ENCODE data around the gene SYNE1. TPM values are rescaled to one million over a fixed set of nuclear protein-coding genes. Genes with fewer than 3 reads are reported as not detected.

SYNE1 gene
- total and polyA plus RNA-seq, 4 donors = 10.2 to 105 (median 24.5) TPM

GRCh38 chr6:152572338-152573088 is 64.6 kb downstream of the SYNE1 start:
- H3K27ac ChIP-seq (ENCODE audit: low read depth in 1 of 2, low read length in 2 of 2) = no peak overlapping the region
- no peaks in the 10 kb centered on the region for H3K9me3 ChIP-seq (ENCODE audit: control insufficient read depth in 4 of 4, low read length in 3 of 4)
- DNase-seq (ENCODE audit: low spot score) = no peak
- H3K36me3 ChIP-seq (ENCODE audit: control insufficient read depth in 4 of 4, insufficient read depth in 3 of 4, low read depth in 1 of 4, low read length in 3 of 4) = no peaks in the 10 kb centered on the region
- TF ChIP-seq MAX (IDR thresholded peaks at IDR 0.05) = no peak
- TF ChIP-seq HNF4A (conservative IDR thresholded peaks at IDR 0.05) = no peak
- no peak for TF ChIP-seq YY1 (IDR thresholded peaks at IDR 0.05)
- TF ChIP-seq FOXA1 (IDR thresholded peaks at IDR 0.05) = no peak
- TF ChIP-seq GABPA (IDR thresholded peaks at IDR 0.05 in 1 of 2, conservative IDR thresholded peaks at IDR 0.05 in 1 of 2) = no peak
- no peak for TF ChIP-seq EGR1 (IDR thresholded peaks at IDR 0.05; ENCODE audit: low read depth in 2 of 2)
- TF ChIP-seq RXRA (IDR thresholded peaks at IDR 0.05) = no peak
- TF ChIP-seq TAF1 (conservative IDR thresholded peaks at IDR 0.05) = no peak
- TF ChIP-seq NR2F2 (IDR thresholded peaks at IDR 0.05) = no peak
- no peak for TF ChIP-seq SP1 (IDR thresholded peaks at IDR 0.05)
- no peak for TF ChIP-seq CTCF (IDR thresholded peaks at IDR 0.05; ENCODE audit: low read depth, low read length, missing input control)
- no peak overlapping the region for H3K4me3 ChIP-seq (ENCODE audit: low read depth in 1 of 3, low read length in 3 of 3)
- H3K9ac ChIP-seq (ENCODE audit: low read depth in 1 of 2, low read length in 2 of 2) = no peak overlapping the region
- H3K27me3 ChIP-seq (ENCODE audit: control insufficient read depth in 4 of 4, insufficient read depth in 4 of 4, low read length in 3 of 4) = no peaks in the 10 kb centered on the region
- H3K4me1 ChIP-seq (ENCODE audit: control insufficient read depth in 4 of 4, insufficient read depth in 4 of 4, low read length in 3 of 4) = peaks cover 0 to 6% (median 0%) of the 10 kb centered on the region in 4 donors
- WGBS = 67% methylated on average over 7 of the region's 7 CpGs

- no peaks in the 10 kb centered on the region for H3K36me3 ChIP-seq (ENCODE audit: control insufficient read depth in 4 of 4, insufficient read depth in 3 of 4, low read depth in 1 of 4, low read length in 3 of 4)
- no peaks in the 10 kb centered on the region for H3K9me3 ChIP-seq (ENCODE audit: control insufficient read depth in 4 of 4, low read length in 3 of 4)
- TF ChIP-seq NR2F2 (IDR thresholded peaks at IDR 0.05) (no peak), ATF3 (IDR thresholded peaks at IDR 0.05) (no peak), FOXA1 (IDR thresholded peaks at IDR 0.05) (no peak), HNF4A (conservative IDR thresholded peaks at IDR 0.05) (no peak), GABPA (IDR thresholded peaks at IDR 0.05 in 1 of 2, conservative IDR thresholded peaks at IDR 0.05 in 1 of 2) (no peak), RAD21 (IDR thresholded peaks at IDR 0.05) (no peak), JUND (IDR thresholded peaks at IDR 0.05) (no peak), SP1 (IDR thresholded peaks at IDR 0.05) (no peak)
- H3K27me3 ChIP-seq (ENCODE audit: control insufficient read depth in 4 of 4, insufficient read depth in 4 of 4, low read length in 3 of 4) = peaks cover 0 to under 1% (median 0%) of the 10 kb centered on the region in 4 donors
- no peak overlapping the region for H3K4me3 ChIP-seq (ENCODE audit: low read depth in 1 of 3, low read length in 3 of 3)
- no peak for DNase-seq (ENCODE audit: low spot score)
- peaks cover 0 to 6% (median 0%) of the 10 kb centered on the region in 4 donors for H3K4me1 ChIP-seq (ENCODE audit: control insufficient read depth in 4 of 4, insufficient read depth in 4 of 4, low read length in 3 of 4)
- no peak overlapping the region for H3K9ac ChIP-seq (ENCODE audit: low read depth in 1 of 2, low read length in 2 of 2)
- WGBS = 81% methylated on average over 2 of the region's 2 CpGs
- no peak overlapping the region for H3K27ac ChIP-seq (ENCODE audit: low read depth in 1 of 2, low read length in 2 of 2)
Observed at GRCh38 chr6:152571943-152572337, 65.2 kb downstream of the SYNE1 start.

GRCh38 chr6:152571089-152571488 is 66.1 kb downstream of the SYNE1 start:
- 66% methylated on average over 1 of the region's 1 CpG for WGBS
- Histone ChIP-seq H3K27ac (ENCODE audit: low read depth in 1 of 2, low read length in 2 of 2) (no peak overlapping the region), H3K9me3 (ENCODE audit: control insufficient read depth in 4 of 4, low read length in 3 of 4) (no peaks in the 10 kb centered on the region), H3K9ac (ENCODE audit: low read depth in 1 of 2, low read length in 2 of 2) (no peak overlapping the region), H3K27me3 (ENCODE audit: control insufficient read depth in 4 of 4, insufficient read depth in 4 of 4, low read length in 3 of 4) (peaks cover 0 to 2% (median 0%) of the 10 kb centered on the region in 4 donors), H3K4me1 (ENCODE audit: control insufficient read depth in 4 of 4, insufficient read depth in 4 of 4, low read length in 3 of 4) (peaks cover 0 to 6% (median 0%) of the 10 kb centered on the region in 4 donors), H3K36me3 (ENCODE audit: control insufficient read depth in 4 of 4, insufficient read depth in 3 of 4, low read depth in 1 of 4, low read length in 3 of 4) (no peaks in the 10 kb centered on the region), H3K4me3 (ENCODE audit: low read depth in 1 of 3, low read length in 3 of 3) (no peak overlapping the region)
- no peak for DNase-seq (ENCODE audit: low spot score)
- TF ChIP-seq JUND (IDR thresholded peaks at IDR 0.05) (no peak), MAX (IDR thresholded peaks at IDR 0.05) (no peak), FOXA2 (IDR thresholded peaks at IDR 0.05) (no peak), GABPA (IDR thresholded peaks at IDR 0.05 in 1 of 2, conservative IDR thresholded peaks at IDR 0.05 in 1 of 2) (no peak), RAD21 (IDR thresholded peaks at IDR 0.05) (no peak), ATF3 (IDR thresholded peaks at IDR 0.05) (no peak), TAF1 (conservative IDR thresholded peaks at IDR 0.05) (no peak), FOXA1 (IDR thresholded peaks at IDR 0.05) (no peak), NR2F2 (IDR thresholded peaks at IDR 0.05) (no peak), REST (IDR thresholded peaks at IDR 0.05) (no peak), RXRA (IDR thresholded peaks at IDR 0.05) (no peak), YY1 (IDR thresholded peaks at IDR 0.05) (no peak), SP1 (IDR thresholded peaks at IDR 0.05) (no peak), ZBTB33 (IDR thresholded peaks at IDR 0.05) (no peak), HNF4A (conservative IDR thresholded peaks at IDR 0.05) (no peak)
